Measurements from ENCODE around the gene STIM1.

The STIM1 gene

DNA sequence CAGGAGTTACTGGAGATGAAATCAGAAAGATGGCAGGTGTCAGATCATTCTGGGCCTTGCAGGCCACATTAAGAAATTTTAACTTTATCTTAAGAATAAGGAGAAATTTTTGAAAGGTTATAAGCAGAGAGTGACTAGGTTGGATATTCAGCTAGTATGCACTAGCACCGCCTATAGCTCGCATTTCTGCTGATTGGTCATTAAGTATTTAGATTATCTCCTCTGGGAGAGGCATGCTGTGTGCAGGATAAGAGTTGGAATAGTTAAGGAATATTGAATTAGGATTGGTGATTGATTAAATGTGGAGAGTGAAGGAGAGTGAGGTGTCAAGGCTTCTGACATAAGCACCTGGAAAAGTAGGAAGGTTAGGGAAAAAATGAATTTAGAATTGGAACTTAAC is 100.6 kb downstream of the STIM1 start:
- no peak for DNase-seq

- no peak for DNase-seq
Measured at GRCh38 chr11:3956748-3957147, 101.3 kb downstream of the STIM1 start.

- DNase-seq: no peak
Measured at GRCh38 chr11:3957437-3957836, 102.0 kb downstream of the STIM1 start.

DNA sequence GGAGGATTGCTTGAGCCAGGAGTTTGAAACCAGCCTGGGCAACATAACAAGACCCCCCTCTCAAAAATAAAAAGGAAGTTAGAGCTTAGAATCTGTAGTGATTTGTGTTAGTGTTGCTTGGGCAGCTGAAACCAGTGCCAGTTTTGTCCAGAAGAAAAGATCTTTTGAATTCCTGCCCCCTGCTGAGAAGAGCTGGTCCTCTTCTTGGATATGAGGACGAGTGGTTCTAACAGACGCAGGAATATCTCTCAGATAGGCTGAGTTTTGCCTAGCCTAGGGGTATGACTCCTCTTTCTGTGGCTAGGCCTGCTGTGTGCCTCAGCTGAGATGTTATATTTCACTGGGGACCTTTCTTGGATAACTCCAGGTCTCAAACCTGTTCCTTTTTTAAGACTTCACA is 102.8 kb downstream of the STIM1 start:
- DNase-seq: no peak

DNA sequence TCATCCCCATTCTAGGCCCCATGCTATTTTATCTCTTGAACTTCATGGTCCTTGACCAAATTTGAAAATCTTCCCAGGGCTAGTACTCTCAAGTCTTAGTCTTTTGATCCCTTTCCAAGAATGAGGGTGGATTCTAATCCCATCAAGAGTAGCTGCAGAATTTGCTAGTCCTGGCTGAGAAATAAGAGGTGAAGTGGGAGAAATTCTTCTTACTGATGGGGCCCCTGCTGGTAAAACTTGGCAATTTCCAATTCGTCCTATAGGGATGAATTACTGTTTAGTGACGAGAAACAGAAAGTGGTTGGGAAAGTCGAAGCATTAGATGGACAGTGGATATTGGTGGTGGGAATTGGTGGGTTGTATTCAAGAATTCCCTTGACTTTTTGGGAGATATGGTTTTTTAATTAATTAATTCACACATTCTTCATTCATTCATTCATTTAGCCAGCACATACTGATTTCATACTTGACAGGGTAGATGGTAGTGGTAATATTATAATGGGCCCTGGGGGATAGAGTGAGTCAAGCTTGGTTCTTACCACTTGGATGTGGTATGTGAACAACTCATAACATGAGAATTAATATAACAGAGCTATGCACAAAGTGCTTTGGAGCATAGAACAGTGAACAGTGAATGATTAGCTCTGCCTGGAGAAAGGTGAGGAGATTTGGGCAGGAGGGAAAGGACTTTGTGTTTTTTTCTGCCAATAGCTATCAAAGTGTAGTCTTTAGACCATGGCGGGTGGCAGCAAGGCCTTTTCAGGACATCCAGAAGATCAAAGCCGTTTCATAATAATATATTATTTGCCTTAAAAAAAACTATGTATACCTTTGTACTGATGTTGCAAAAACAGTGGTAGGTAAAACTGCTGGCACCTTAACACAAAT is 103.8 kb downstream of the STIM1 start:
- no peak for DNase-seq

DNA sequence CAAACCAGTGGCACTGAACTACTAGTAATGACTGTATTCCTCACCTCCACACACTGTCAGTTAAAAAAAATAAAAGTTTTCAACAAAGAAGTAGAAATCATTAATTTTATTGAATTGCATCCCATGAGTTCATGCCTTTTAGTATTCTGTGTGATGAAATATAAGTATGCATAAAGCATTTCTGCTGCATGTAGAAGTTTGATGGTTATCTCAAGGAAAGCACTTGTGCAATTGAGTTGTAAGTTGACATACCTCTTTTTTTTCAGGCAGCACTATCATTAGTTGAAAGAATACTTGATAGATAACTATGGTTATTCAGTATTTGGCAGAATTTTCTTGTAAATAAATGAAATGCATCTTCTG is 104.4 kb downstream of the STIM1 start:
- DNase-seq: no peak

GRCh38 chr11:3962406-3962840 is 107.0 kb downstream of the STIM1 start:
- DNase-seq: no peak

DNA sequence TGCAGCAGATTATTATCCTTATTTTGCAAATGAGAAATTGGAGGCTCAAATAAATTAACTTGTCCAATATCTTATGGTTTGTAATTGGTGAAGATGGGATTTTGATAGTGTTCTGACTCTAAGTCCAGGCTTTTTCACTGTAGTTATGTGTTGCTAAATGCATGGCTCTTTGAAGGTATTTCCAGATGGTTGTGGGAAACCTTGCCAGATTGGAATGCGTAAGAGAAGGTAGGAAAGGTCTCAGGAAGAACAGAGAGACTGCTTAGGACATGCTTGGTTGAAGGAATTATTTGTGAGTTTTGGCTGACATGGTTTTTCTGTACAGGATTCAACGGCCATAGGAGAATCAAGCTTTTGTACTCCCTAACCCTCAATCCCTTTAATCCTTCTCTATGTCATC is 108.6 kb downstream of the STIM1 start:
- no peak for DNase-seq

DNA sequence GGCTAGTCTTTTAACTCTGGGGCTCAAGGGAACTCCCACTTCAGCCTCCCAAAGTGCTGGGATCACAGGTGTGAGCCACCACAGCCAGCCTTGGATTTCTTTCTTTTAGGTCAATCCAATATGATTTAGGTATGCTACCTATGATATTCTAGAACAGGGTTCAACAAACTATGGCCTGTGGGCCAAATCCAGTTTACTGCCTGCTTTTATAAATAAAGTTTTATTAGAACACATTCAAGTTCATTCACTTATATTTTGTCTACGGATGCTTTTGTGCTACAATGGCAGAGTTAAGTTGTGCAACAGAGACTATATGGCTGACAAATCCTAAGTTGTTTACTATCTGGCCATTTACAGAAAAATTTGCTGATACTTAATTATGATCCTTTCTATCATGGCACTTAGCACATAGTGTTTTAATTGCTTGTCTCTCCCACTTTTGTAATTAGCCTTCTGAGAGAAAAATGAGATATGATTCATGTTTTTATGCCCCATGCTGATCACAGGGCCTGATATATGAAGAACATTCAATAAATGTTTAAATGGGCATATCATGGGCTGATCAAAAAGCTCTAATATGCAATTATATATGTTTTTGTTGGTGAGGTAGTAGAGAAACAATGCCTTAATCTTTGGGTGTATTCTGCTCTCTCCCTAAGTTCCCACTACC is 109.6 kb downstream of the STIM1 start:
- DNase-seq: no peak

DNA sequence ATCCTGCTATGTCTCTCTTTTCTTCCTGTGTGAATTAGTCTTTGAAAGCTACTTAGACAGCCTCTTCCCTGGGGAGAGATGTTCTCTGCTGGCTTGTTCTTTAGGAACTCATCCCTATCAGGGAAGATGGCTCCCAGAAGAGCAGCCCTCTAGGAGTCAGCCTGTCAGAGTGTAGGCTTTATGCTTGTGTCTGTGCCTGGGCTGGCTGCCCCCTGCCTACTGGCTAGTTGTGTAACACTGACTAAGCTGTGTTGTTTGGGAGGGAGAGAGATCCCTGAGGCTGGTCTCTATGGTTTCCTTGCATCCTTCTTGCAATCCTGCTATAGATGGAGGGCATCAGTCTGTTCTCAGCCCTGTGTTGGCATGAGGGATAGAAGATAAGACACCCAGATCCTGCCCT is 112.2 kb downstream of the STIM1 start:
- DNase-seq: no peak

GRCh38 chr11:3969200-3969599 is 113.7 kb downstream of the STIM1 start:
- no peak for DNase-seq

GRCh38 chr11:3969613-3970012 is 114.1 kb downstream of the STIM1 start:
- DNase-seq: no peak

GRCh38 chr11:3970108-3970507 is 114.6 kb downstream of the STIM1 start:
- no peak for DNase-seq

DNA sequence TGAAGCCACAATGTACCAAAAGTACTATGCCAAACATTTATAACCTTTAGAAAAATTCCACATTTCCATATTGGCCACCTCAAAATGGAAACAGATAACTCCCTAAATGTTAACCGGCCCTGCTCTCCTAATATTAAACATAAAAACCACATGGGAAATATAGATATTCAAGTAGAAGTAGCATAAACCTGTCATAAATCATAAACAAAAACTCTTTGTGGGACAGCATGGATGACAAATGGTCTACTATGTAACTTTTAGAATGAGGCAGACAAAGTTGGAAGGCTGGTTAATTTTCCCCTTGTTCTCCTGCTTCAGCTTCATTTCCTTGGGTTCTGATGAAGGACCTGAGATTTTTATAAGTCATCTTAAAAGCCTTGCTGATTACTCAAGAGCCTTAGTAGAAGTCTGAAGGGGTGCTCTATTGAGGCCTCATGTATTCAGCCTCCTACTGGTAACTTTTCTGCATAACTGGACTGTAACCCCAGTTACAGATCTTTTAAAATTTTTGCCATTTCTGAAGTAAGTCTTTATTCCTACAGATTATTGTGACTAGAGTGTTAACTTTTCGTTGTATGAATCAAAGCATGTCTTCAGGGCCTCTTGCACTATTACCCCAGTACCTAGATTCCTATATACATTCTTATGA is 116.4 kb downstream of the STIM1 start:
- DNase-seq: no peak

GRCh38 chr11:3972431-3972830 is 117.0 kb downstream of the STIM1 start:
- no peak for DNase-seq

DNA sequence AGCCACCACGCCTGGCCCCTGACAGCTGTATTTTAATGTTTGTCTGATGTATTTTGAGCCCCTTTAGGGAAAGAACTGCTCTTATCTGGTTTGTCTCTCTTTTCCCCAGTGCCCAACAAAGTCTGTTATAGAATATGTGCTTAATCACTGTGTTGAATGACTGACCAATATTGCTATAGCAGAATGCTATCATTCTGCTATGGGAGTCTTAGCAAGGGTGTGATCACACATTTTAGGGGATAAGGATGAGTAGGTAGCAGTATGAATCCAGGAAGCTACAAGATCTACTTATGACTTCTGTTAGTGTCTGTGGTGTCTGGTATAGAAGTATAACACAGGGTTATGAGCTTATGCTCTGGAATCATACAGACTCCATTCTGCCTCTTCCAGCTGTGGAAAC is 121.6 kb downstream of the STIM1 start:
- no peak for DNase-seq

DNA sequence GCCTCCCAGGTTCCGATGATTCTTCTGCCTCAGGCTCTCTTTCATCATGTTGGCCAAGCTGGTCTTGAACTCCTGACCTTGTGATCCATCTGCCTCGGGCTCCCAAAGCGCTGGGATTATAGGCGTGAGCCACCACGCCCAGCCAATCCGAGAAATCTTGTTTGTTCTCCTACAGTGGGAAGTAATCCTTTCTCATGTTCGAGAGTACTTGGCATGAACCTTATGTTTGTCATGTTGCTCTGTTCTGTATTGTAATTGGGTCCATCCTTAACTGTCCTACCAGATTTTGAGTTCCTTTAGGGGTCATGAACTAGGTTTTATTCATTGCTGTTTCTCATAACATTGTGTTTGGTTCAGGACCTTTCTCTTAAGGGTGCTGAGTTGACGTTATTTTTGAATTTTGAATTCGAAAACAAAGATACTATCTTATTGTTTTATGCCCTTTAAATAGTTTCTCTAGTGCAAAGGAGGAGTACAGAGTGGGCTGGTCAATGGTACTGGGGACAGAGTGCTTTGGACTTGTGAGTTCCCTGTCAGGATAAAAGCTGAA is 125.7 kb downstream of the STIM1 start:
- DNase-seq: no peak

DNA sequence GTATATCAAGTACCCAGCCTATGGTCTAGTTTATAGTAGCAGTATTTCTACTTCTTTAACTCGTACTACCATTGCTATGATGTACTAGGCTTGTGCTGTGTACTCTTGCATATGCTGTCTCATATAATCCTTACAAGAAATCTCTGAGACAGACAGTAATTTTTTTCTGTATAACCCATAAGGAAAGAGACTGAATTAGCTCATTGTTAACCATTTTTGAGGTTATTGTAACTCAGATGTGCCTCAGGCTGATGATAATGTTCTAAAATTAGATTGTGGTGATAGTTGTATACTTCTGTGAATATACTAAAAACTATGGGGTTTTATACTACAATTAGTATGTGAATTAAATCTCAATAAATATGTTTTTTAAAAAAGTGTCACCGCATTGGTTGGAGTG is 127.0 kb downstream of the STIM1 start:
- DNase-seq: no peak

DNA sequence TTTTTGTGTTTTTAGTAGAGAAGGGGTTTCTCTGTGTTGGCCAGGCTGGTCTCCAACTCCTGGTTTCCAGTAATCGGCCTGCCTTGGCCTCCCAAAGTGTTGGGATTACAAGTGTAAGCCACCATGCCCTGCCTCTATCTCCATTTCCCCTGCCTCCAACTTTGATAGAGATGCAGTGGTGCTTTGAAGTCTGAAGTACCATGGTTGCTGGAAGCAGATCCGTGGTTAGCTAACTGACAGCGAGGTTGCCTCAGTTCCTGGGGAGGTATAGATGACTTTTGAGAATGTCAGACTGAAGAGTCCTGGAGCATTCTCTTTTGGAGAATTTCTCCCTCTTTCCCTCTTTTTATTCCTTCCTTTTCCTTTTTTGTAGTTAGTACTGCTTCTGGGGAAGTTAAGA is 127.6 kb downstream of the STIM1 start:
- DNase-seq: no peak

GRCh38 chr11:3984896-3985295 is 129.4 kb downstream of the STIM1 start:
- DNase-seq: no peak

GRCh38 chr11:3985631-3986030 is 130.2 kb downstream of the STIM1 start:
- no peak for DNase-seq

DNA sequence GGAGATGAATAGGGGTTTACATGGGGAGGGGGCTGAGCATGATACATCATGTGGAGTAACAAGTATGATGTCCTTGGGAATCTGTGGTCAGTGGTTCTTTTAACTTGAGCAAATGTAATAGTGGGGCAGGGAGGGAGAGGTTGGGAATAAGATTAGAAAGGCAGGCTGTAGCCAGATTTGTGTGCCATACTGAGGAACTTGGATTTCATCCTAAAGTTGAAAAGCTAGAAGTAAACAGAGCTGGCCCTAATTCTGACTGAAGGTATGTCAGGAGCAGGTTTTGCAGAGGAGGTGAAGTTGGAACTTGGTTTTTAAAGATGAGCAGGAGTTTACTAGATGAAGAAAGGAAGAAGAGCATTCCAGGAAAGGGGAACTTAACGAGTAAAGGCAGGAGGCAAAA is 130.8 kb downstream of the STIM1 start:
- DNase-seq: no peak

DNA sequence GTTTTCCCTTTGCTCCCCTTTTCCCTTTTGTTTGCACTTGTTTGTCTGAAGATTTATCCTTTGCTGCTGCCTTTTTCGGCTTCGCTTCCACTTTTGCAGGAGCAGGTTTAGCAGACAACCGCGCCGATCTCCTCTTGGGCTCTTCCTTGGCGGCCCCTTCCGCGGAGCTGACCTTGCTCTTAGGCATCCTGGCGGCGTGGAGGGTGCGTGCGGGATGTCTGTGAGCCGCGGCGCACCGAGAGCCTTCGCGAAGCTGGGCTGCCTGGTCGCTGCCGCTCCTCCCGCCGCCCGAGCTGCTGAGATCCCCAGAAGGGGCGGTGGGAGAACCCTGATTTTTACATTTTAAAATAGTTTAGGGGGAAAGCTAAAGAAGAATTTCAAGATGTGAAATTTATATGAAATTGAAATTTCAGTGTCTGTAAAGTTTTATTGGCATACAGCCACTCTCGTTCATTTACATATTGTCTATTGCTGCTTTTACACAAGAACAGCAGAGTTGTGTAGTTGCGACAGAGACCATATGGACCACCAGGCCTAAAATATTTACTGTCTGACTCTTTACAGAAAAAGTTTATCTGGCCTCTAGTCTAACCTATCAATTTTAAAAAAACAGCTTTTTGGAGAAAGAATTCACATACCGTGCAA is 133.9 kb downstream of the STIM1 start:
- no peak for DNase-seq

All from NCI-H1105 (cell line).